Measurements from ENCODE around the gene PLAC8L1.

- TF ChIP-seq, protein P1, sequence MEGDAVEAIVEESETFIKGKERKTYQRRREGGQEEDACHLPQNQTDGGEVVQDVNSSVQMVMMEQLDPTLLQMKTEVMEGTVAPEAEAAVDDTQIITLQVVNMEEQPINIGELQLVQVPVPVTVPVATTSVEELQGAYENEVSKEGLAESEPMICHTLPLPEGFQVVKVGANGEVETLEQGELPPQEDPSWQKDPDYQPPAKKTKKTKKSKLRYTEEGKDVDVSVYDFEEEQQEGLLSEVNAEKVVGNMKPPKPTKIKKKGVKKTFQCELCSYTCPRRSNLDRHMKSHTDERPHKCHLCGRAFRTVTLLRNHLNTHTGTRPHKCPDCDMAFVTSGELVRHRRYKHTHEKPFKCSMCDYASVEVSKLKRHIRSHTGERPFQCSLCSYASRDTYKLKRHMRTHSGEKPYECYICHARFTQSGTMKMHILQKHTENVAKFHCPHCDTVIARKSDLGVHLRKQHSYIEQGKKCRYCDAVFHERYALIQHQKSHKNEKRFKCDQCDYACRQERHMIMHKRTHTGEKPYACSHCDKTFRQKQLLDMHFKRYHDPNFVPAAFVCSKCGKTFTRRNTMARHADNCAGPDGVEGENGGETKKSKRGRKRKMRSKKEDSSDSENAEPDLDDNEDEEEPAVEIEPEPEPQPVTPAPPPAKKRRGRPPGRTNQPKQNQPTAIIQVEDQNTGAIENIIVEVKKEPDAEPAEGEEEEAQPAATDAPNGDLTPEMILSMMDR (IDR thresholded peaks at IDR 0.05): no peak
- TF ChIP-seq POLR2A (IDR thresholded peaks at IDR 0.05): no peak
Measured at GRCh38 chr5:146089287-146089686, 16.1 kb downstream of the PLAC8L1 start.
